Bronchial epithelial cell (primary cell): ENCODE data around the gene FNDC3B. TPM values are rescaled to one million over a fixed set of nuclear protein-coding genes. Genes with fewer than 3 reads are reported as not detected.

Experiments
- DNase-seq: peaks from one replicate; pipeline ENCODE4 v3.0.0-alpha.2; 2010; ENCODE audit warnings: low read depth
- FAIRE-seq: peaks from 2 replicates; lab custom pipeline; 2011; peaks lifted over from hg19 to GRCh38; lab: Jason Lieb, UNC
- H3K27me3 ChIP-seq: 2 replicates; pipeline ENCODE4 v1.5.1; 2011; ENCODE audit warnings: low read length; ENCODE audit not compliant: control insufficient read depth, insufficient read depth
- H3K36me3 ChIP-seq: 2 replicates; pipeline ENCODE4 v1.5.1; 2011; ENCODE audit warnings: low read length; ENCODE audit not compliant: control insufficient read depth, insufficient read depth
- H3K4me3 ChIP-seq: 2 replicates; pipeline ENCODE4 v1.5.1; 2011; ENCODE audit warnings: mild to moderate bottlenecking, low read depth, low read length, control low read depth
- total RNA-seq: library from RNA; depleted of rRNA; stranded (reverse); fragments of >200 nt; gene quantifications from 2 replicates; pipeline ENCODE4 v1.2.1, GENCODE V29; 2014
- TF ChIP-seq, protein P1 (sequence below): IDR thresholded peaks from 2 replicates; pipeline ENCODE4 v1.5.1; 2011; ENCODE audit warnings: mild to moderate bottlenecking, moderate library complexity, low read length, control low read depth, inconsistent platforms; ENCODE audit not compliant: insufficient read depth, severe bottlenecking

Gene FNDC3B
- total RNA-seq, 1 donor from 2014 or later, result 39.2 TPM

GRCh38 chr3:172029425-172030098 is 9.8 kb upstream of the FNDC3B start:
- FAIRE-seq (no peak), DNase-seq (no peak)
- H3K4me3 ChIP-seq, result no peak overlapping the region
- H3K36me3 ChIP-seq, result no peaks in the 10 kb centered on the region
- no peaks in the 10 kb centered on the region for H3K27me3 ChIP-seq
- TF ChIP-seq, protein P1, sequence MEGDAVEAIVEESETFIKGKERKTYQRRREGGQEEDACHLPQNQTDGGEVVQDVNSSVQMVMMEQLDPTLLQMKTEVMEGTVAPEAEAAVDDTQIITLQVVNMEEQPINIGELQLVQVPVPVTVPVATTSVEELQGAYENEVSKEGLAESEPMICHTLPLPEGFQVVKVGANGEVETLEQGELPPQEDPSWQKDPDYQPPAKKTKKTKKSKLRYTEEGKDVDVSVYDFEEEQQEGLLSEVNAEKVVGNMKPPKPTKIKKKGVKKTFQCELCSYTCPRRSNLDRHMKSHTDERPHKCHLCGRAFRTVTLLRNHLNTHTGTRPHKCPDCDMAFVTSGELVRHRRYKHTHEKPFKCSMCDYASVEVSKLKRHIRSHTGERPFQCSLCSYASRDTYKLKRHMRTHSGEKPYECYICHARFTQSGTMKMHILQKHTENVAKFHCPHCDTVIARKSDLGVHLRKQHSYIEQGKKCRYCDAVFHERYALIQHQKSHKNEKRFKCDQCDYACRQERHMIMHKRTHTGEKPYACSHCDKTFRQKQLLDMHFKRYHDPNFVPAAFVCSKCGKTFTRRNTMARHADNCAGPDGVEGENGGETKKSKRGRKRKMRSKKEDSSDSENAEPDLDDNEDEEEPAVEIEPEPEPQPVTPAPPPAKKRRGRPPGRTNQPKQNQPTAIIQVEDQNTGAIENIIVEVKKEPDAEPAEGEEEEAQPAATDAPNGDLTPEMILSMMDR, result no peak

- DNase-seq, result no peak
Observed at GRCh38 chr3:172030181-172030580, 9.2 kb upstream of the FNDC3B start.

GRCh38 chr3:172031996-172032395 is 7.4 kb upstream of the FNDC3B start:
- DNase-seq (no peak), FAIRE-seq (no peak)

More at GRCh38 chr3:172030181-172030580, 9.2 kb upstream of the FNDC3B start:
- no peak for FAIRE-seq
- no peak overlapping the region for H3K4me3 ChIP-seq
- TF ChIP-seq, protein P1, result no peak
- H3K36me3 ChIP-seq, result no peaks in the 10 kb centered on the region
- no peaks in the 10 kb centered on the region for H3K27me3 ChIP-seq

DNA sequence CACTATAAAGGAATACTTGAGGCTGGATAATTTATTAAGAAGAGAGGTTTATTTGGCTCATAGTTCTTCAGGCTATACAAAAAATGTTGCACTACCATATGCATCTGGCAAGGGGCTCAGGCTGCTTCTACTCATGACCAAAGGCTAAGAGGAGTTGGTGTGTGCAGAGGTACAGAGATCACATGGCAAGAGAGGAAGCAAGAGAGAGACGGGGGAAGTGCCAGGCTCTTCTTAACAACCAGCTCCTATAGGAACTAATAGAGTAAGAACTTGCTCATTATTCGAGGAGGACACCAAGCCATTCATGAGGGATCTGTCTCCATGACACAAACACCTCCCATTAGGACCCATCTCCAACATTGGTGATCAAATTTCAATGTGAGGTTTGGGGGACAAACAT is 6.0 kb upstream of the FNDC3B start:
- DNase-seq (no peak), FAIRE-seq (no peak)
- TF ChIP-seq, protein P1, result no peak
- Histone ChIP-seq H3K27me3 (no peaks in the 10 kb centered on the region), H3K4me3 (no peak overlapping the region), H3K36me3 (no peaks in the 10 kb centered on the region)

More at GRCh38 chr3:172031996-172032395, 7.4 kb upstream of the FNDC3B start:
- Histone ChIP-seq H3K4me3 (no peak overlapping the region), H3K36me3 (no peaks in the 10 kb centered on the region), H3K27me3 (no peaks in the 10 kb centered on the region)
- TF ChIP-seq, protein P1, result no peak

- Histone ChIP-seq H3K36me3 (no peaks in the 10 kb centered on the region), H3K4me3 (no peak overlapping the region), H3K27me3 (no peaks in the 10 kb centered on the region)
- peak; percentile 51 for DNase-seq
- TF ChIP-seq, protein P1, result peak; percentile 62
- no peak for FAIRE-seq
Observed at GRCh38 chr3:172034786-172035685, 4.3 kb upstream of the FNDC3B start.
